Hepatocyte (in vitro differentiated cells): ENCODE data around the gene ORAI2.

Source experiments
- EZH2 ChIP-seq: fragments of 200-600 bp; sonication (generic); IDR thresholded peaks from 2 replicates; pipeline ENCODE4 v1.6.1; 2016; ENCODE audit warnings: antibody characterized with exemption, mild to moderate bottlenecking, borderline replicate concordance
- TF ChIP-seq, protein P1 (sequence below): fragments of 200-600 bp; sonication (generic); IDR thresholded peaks from 2 replicates; pipeline ENCODE4 v1.5.1; 2016; ENCODE audit warnings: antibody characterized with exemption, mild to moderate bottlenecking; ENCODE audit not compliant: poor library complexity

DNA sequence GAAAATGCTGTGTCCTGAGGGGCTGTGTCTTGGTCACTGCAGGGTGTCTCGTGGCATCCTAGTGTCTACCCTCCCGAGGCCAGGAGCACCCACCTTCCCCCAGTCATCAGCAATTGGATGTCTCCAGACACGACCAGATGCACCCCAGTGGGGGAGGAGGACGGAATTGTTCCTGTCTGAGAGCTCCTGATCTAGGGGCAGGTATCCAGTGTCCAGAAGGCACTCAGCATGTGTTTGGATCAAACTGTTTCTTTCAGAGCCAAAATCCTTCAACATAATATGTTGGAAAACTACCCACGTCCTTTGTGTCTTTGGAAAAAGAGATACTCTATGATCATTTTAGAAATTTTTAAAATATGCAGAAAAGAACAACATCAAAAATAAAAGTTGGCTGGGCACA lies 20.3 kb upstream of the ORAI2 start:
- TF ChIP-seq, protein P1, sequence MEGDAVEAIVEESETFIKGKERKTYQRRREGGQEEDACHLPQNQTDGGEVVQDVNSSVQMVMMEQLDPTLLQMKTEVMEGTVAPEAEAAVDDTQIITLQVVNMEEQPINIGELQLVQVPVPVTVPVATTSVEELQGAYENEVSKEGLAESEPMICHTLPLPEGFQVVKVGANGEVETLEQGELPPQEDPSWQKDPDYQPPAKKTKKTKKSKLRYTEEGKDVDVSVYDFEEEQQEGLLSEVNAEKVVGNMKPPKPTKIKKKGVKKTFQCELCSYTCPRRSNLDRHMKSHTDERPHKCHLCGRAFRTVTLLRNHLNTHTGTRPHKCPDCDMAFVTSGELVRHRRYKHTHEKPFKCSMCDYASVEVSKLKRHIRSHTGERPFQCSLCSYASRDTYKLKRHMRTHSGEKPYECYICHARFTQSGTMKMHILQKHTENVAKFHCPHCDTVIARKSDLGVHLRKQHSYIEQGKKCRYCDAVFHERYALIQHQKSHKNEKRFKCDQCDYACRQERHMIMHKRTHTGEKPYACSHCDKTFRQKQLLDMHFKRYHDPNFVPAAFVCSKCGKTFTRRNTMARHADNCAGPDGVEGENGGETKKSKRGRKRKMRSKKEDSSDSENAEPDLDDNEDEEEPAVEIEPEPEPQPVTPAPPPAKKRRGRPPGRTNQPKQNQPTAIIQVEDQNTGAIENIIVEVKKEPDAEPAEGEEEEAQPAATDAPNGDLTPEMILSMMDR, result no peak
- no peak for TF ChIP-seq EZH2
